Amniotic stem cell (primary cell): Measurements from ENCODE around the gene TFCP2.
A peak's percentile ranks its signal among the peaks of the same experiment; 100 is the strongest.
"Not testable (repeated sequence)": the region's sequence is repeated elsewhere in the genome, so short reads cannot be mapped to it uniquely, and the experiment has no call there.

Source experiments
- DNase-seq: peaks from one replicate; lab custom pipeline; 2025; lab: John Stamatoyannopoulos, UW

TFCP2 gene

GRCh38 chr12:51082561-51083125, 90.3 kb downstream of the TFCP2 start:
- DNase-seq = peak; percentile 10

GRCh38 chr12:51081421-51081820, 91.5 kb downstream of the TFCP2 start:
- no peak for DNase-seq

GRCh38 chr12:51080136-51080535, 92.8 kb downstream of the TFCP2 start:
- no peak for DNase-seq

- not testable (repeated sequence) for DNase-seq
Observed at GRCh38 chr12:51078866-51079265, 94.1 kb downstream of the TFCP2 start.

GRCh38 chr12:51078346-51078745, 94.6 kb downstream of the TFCP2 start:
- not testable (repeated sequence) for DNase-seq

- no peak for DNase-seq
Observed at GRCh38 chr12:51077930-51078329, 95.0 kb downstream of the TFCP2 start.

GRCh38 chr12:51076236-51076930, 96.6 kb downstream of the TFCP2 start:
- no peak for DNase-seq

- no peak for DNase-seq
Observed at GRCh38 chr12:51075390-51075789, 97.5 kb downstream of the TFCP2 start.

GRCh38 chr12:51071663-51072062, 101.3 kb downstream of the TFCP2 start:
- no peak for DNase-seq

- no peak for DNase-seq
Observed at GRCh38 chr12:51070004-51070403, 102.9 kb downstream of the TFCP2 start.

GRCh38 chr12:51067771-51068170, 105.2 kb downstream of the TFCP2 start:
- DNase-seq = no peak

GRCh38 chr12:51067229-51067628, 105.7 kb downstream of the TFCP2 start:
- DNase-seq = no peak

- no peak for DNase-seq
Observed at GRCh38 chr12:51065530-51065929, 107.4 kb downstream of the TFCP2 start.

- no peak for DNase-seq
Observed at GRCh38 chr12:51062631-51063397, 110.1 kb downstream of the TFCP2 start.

- DNase-seq = no peak
Observed at GRCh38 chr12:51059086-51059485, 113.8 kb downstream of the TFCP2 start.

- no peak for DNase-seq
Observed at GRCh38 chr12:51056242-51056641, 116.7 kb downstream of the TFCP2 start.

GRCh38 chr12:51055060-51055459, 117.9 kb downstream of the TFCP2 start:
- DNase-seq = no peak

- DNase-seq = no peak
Observed at GRCh38 chr12:51051787-51052186, 121.1 kb downstream of the TFCP2 start.

GRCh38 chr12:51049525-51049924, 123.4 kb downstream of the TFCP2 start:
- no peak for DNase-seq

GRCh38 chr12:51048661-51049251, 124.2 kb downstream of the TFCP2 start:
- no peak for DNase-seq

- peak; percentile 96 for DNase-seq
Observed at GRCh38 chr12:51047655-51048540, 125.0 kb downstream of the TFCP2 start, which contains the start of gene LETMD1. Gene LETMD1, plus strand, starts transcription at chr12:51048327. Its CDS starts 30 bp downstream, at chr12:51048357.
